ENCODE results near the gene UBE2J1. TPM values are rescaled to one million over a fixed set of nuclear protein-coding genes. Genes with fewer than 3 reads are reported as not detected.

UBE2J1 gene
- total and polyA plus RNA-seq, 2 donors (not counting 3 experiments of a cell fraction or from before 2014, with no cell fraction given): 44.4 to 96.6 TPM

DNA sequence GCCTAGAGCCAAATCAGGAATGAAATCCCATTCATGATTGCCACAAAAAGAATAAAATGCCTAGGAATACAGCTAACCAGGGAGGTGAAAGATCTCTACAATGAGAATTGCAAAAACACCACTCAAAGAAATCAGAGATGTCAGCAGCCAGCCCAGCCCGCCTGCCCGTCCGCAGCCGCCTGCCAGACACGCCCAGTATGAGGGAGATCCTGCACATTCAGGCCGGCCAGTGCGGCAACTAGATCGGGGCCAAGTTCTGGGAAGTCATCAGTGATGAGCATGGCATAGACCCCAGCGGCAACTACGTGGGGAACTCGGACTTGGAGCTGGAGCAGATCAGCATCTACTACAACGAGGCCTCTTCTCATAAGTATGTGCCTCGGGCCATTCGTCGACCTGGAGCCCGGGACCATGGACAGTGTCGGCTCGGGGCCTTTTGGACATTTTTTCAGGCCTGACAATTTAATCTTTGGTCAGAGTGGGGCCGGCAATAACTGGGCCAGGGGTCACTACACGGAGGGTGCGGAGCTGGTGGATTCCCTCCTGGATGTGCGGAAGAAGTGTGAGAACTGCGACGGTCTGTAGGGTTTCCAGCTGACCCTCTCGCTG is 50.8 kb downstream of the UBE2J1 start:
- no peaks in the 10 kb centered on the region for H4K20me1 ChIP-seq (replicated peaks; ENCODE audit: control insufficient read depth, extremely low read depth, insufficient read depth, low read length)
- FAIRE-seq: no peak
- H3K27me3 ChIP-seq (ENCODE audit: control insufficient read depth in 2 of 2, insufficient read depth in 2 of 2, low read length in 2 of 2): no peaks in the 10 kb centered on the region
- H3K27ac ChIP-seq (ENCODE audit: insufficient read depth, low read depth, low read length): no peak overlapping the region
- no peak overlapping the region for H3K4me3 ChIP-seq (replicated peaks in 1 of 3; ENCODE audit: insufficient read depth in 1 of 3, low read depth in 1 of 3, low read length in 3 of 3)
- no peak for DNase-seq (ENCODE audit: low read depth, low spot score)
- H3K9me1 ChIP-seq (replicated peaks; ENCODE audit: control insufficient read depth, extremely low read depth, insufficient read depth, low read length): no peaks in the 10 kb centered on the region
- TF ChIP-seq GATA2 (IDR thresholded peaks at IDR 0.05; ENCODE audit: insufficient read depth, insufficient read length, low read depth, low read length): no peak
- TF ChIP-seq EZH2 (IDR thresholded peaks at IDR 0.05; ENCODE audit: borderline replicate concordance, low read depth, low read length, severe bottlenecking): no peak
- no peak for TF ChIP-seq JUN (IDR thresholded peaks at IDR 0.05; ENCODE audit: borderline replicate concordance, insufficient read depth, insufficient read length, low read depth)
- TF ChIP-seq, protein P1, sequence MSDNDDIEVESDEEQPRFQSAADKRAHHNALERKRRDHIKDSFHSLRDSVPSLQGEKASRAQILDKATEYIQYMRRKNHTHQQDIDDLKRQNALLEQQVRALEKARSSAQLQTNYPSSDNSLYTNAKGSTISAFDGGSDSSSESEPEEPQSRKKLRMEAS (IDR thresholded peaks at IDR 0.05; ENCODE audit: insufficient read depth, insufficient read length): no peak
- TF ChIP-seq POLR2AphosphoS5 (IDR thresholded peaks at IDR 0.05; ENCODE audit: insufficient read depth, low read depth, low read length): no peak
- TF ChIP-seq MYC (IDR thresholded peaks at IDR 0.05; ENCODE audit: low read depth, low read length): no peak
- TF ChIP-seq, protein P2, sequence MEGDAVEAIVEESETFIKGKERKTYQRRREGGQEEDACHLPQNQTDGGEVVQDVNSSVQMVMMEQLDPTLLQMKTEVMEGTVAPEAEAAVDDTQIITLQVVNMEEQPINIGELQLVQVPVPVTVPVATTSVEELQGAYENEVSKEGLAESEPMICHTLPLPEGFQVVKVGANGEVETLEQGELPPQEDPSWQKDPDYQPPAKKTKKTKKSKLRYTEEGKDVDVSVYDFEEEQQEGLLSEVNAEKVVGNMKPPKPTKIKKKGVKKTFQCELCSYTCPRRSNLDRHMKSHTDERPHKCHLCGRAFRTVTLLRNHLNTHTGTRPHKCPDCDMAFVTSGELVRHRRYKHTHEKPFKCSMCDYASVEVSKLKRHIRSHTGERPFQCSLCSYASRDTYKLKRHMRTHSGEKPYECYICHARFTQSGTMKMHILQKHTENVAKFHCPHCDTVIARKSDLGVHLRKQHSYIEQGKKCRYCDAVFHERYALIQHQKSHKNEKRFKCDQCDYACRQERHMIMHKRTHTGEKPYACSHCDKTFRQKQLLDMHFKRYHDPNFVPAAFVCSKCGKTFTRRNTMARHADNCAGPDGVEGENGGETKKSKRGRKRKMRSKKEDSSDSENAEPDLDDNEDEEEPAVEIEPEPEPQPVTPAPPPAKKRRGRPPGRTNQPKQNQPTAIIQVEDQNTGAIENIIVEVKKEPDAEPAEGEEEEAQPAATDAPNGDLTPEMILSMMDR (IDR thresholded peaks at IDR 0.05; ENCODE audit: extremely low read depth in 1 of 2, insufficient read depth in 1 of 2, low read depth in 1 of 2, low read length in 2 of 2): no peak
- no peak for TF ChIP-seq FOS (IDR thresholded peaks at IDR 0.05; ENCODE audit: borderline replicate concordance, insufficient read depth, low read length)
- TF ChIP-seq POLR2A (IDR thresholded peaks at IDR 0.05; ENCODE audit: low read depth, low read length): no peak
- H3K9me3 ChIP-seq (replicated peaks; ENCODE audit: control insufficient read depth, insufficient read depth, low read length): no peaks in the 10 kb centered on the region
- H3K4me1 ChIP-seq (ENCODE audit: control insufficient read depth, extremely low read depth, insufficient read depth, low read length): peaks cover 28% of the 10 kb centered on the region
- ChIA-PET POLR2A (no interaction called here), CTCF (interaction anchor here (1.5 to 3.5 kb wide), 2 partner anchors 10 to 70 kb away, joined by 5 to 18 read pairs; no protein-coding TSS in a partner anchor)
- H3K36me3 ChIP-seq (ENCODE audit: control insufficient read depth in 2 of 2, extremely low read depth in 1 of 2, insufficient read depth in 2 of 2, low read length in 2 of 2): no peaks in the 10 kb centered on the region
- H2AFZ ChIP-seq (ENCODE audit: low read depth, low read length): no peak overlapping the region
- dilution Hi-C loops (cut with MboI; ENCODE audit: extremely low pct_ligation_motif_present, low sequenced_read_pairs) (no loop called here), intact Hi-C loops (cut with micrococcal nuclease) (no loop called here)
- no TSS peak for BruUV-seq (replicated peaks)
- no peak overlapping the region for H3K9ac ChIP-seq (replicated peaks; ENCODE audit: extremely low read depth, insufficient read depth, low read length)
- no peaks in the 10 kb centered on the region for H3K79me2 ChIP-seq (ENCODE audit: control insufficient read depth, insufficient read depth, low read length)
- no peak overlapping the region for H3K4me2 ChIP-seq (ENCODE audit: insufficient read depth, low read length)

All from endothelial cell of umbilical vein (primary cell).